NCI-H146 treated with DMSO at 0.1 percent for 48 hours (cell line): Measurements from ENCODE around the gene TMEM150C.
"Not testable (repeated sequence)": the region's sequence is repeated elsewhere in the genome, so short reads cannot be mapped to it uniquely, and the experiment has no call there.

Experiments used
- DNase-seq: peaks from one replicate; lab custom pipeline; 2025; ENCODE audit not compliant: unreplicated experiment; lab: John Stamatoyannopoulos, UW

Gene TMEM150C

DNA sequence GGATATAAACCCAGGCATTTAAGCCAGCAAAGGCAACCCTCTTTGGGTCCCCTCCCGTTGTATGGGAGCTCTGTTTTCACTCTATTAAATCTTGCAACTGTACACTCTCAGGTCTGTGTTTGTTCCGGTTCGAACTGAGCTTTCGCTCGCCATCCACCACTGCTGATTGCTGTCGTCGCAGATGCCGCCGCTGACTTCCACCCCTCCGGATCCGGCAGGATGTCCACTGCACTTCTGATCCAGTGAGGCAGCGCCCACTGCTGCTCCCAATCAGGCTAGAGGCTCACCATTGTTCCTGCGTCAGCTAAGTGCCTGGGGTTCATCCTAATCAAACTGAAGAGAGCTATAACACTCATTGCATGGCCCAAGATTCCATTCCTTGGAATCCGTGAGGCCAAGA lies 82.2 kb downstream of the TMEM150C start:
- DNase-seq: no peak

DNA sequence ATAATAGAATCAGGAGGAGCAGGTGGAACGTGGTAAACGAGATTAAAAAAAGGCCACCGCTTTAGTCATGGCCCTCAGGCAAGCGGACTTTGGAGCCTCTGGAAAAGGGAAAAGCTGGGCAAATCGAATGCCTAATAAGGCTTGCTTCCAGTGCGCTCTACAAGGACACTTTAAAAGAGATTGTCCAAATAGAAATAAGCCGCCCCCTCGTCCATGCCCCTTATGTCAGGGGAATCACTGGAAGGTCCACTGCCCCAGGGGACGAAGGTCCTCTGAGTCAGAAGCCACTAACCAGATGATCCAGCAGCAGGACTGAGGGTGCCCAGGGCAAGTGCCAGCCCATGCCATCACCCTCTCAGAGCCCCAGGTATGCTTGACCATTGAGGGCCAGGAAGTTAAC lies 84.3 kb downstream of the TMEM150C start:
- DNase-seq: not testable (repeated sequence)

DNA sequence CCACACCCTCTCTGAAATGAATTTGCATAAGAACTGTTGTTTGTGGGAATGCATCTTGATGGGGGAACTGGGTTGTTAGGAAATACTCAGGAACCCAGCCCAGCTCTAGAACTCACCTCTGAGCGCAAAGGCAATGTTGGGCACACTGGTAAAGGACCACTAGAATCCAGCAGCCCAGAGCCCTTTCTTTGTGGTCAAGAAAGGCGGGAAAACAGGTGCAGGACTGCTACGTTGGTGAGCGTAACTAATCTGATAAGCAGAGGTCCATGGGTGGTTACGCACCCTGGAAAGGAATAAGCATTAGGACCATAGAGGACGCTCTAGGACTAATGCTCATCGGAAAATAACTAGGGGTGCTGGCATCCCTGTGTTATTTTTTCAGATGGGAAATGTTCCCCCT lies 85.9 kb downstream of the TMEM150C start:
- not testable (repeated sequence) for DNase-seq

DNA sequence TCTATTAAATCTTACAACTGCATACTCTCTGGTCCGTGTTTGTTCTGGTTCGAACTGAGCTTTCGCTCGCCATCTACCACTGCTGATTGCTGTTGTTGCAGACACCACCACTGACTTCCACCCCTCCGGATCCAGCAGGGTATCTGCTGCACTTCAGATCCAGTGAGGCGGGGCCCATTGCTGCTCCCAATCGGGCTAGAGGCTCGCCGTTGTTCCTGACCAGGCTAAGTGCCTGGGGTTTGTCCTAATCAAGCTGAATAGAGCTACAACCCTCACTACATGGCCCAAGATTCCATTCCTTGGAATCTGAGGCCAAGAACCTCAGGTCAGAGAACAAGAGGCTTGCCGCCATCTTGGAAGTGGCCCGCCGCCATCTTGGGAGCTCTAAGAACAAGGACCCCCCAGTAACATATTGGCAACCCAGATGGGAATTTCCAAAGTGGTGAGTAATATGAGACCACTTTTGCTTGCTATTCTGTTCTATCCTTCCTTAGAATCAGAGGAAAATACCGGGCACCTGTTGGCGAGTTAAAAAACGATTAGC lies 88.1 kb downstream of the TMEM150C start:
- DNase-seq: no peak

DNA sequence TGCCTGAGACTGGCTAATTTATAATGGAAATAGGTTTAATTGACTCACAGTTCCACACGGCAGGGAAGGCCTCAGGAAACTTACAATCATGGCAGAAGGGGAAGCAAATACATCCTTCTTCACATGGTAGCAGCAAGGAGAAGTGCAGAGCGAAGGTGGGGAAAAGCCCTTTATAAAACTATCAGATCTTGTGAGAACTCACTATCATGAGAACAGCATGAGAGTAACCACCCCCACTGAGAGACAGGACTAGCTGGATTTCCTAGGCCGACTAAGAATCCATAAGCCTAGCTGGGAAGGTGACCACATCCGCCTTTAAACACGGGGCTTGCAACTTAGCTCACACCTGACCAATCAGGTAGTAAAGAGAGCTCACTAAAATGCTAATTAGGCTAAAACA lies 88.7 kb downstream of the TMEM150C start:
- DNase-seq: not testable (repeated sequence)

DNA sequence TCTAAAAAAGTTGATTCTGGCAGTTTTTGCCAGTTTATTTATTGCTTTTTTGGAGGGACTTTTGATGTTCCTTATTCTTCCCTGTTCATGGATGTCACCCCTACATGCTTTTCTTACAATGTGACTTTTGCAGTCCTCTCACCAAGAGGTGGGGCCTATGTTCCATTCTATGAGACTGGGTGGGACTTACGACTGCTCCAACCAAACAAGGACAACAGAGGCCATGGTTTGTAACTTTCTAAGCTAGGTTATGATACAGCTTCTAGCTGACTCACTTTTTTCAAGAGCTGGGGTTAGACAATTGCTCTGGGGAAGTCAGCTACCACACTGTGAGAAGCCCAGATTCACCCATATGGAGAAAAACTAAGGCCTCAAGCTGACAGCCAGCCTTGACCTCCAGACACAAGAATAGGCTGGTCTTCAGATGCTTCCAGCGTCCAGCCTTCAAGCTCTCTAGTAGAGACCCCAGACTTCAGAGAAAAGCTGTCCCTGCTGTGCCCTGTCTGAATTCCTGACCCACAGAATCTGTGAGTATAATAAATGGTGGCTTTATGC lies 91.9 kb downstream of the TMEM150C start:
- DNase-seq: no peak

DNA sequence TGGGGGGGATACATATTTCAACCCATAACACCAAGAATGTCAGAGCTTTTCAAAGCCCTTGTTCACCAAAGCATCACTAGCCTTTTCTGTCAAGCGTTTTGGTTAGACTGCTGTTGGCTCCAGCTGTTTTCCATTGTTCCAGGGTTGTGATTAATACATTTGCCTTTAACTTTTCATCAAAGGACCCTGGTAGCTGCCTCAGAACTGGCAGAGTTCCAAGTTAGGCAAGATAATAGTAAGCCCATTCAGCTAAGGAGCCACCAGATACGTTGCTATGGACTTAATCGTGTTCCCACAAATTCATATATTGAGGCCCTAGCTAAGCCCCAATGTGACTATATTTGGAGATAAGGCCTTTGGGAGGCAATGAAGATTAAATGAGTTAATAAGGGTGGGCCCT lies 94.3 kb downstream of the TMEM150C start:
- DNase-seq: peak; percentile 36

DNA sequence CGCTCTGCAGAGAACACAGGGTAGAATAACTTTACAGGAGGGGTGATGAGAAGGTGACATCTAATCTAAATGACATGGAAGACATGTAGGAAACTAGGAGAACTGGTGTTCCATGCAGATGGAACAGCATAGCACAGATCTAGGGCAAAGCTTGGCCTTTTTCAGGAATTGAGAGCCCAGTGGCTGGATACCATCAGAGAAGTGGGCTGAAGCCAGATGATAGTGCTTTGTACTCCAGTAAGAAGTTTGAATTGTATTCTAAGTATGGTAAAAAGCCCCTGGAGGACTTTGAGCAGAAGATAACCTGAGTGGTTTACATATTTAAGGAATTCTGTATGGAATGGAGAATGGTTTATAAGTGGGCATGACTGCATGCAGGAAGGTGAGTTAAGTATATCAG lies 98.6 kb downstream of the TMEM150C start:
- DNase-seq: no peak

DNA sequence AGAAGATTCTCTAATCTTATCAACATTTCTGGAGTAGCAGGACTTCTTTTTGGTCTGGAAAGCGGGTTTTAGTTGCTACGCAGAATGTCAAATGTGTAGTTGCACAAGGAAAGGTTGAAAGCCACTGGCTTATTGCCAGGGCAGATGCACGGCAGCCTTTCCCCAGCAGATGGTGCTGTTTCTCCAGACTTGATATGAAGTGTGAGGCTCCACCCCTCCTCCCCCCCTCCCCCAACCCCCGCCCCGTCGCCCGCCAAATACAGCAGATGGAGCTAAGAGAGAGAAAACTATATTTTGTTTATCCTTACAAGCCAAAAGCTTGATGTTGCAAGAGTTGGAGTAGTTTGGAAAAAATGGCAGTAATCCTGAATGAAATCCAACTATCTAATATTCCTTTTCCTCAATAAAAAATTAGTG lies 99.4 kb downstream of the TMEM150C start:
- peak; percentile 50 for DNase-seq

DNA sequence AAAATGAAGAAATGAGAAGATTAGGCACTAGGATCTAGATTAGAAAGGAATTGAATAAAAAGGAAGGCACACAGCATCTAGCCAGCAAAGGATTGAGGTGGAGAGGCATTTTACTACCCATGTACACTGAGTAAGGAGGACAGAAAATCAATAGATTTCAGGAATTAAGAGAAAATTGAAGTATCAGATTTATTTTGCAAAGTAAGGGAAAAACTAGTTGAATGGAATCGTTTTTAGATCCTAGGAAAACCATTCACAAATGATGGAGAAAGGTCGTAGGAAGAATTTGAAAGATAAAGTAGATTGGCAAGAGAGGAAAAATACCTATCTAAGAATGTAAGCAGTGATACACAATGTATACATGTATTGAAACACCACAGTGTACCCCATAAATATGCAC lies 100.1 kb downstream of the TMEM150C start:
- no peak for DNase-seq

DNA sequence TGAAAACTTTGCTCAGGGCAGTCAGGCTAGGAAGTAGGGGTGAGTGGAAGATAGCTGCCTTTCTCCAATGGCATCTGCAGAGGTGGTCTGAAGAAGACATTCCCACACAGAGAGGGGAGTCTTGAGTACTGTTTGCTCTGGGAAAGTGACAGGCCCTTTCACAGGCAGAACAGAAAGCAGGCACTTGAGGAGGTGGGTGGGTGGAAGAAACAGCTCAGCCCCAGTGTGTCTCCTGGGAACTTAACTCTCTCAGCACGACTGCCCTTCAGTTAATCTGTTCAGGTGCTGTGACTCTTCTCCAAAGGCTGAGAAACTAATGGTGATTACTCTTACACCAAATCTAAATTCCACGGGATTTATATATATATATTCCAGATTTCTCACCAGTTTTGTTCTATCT lies 103.1 kb downstream of the TMEM150C start:
- DNase-seq: no peak

DNA sequence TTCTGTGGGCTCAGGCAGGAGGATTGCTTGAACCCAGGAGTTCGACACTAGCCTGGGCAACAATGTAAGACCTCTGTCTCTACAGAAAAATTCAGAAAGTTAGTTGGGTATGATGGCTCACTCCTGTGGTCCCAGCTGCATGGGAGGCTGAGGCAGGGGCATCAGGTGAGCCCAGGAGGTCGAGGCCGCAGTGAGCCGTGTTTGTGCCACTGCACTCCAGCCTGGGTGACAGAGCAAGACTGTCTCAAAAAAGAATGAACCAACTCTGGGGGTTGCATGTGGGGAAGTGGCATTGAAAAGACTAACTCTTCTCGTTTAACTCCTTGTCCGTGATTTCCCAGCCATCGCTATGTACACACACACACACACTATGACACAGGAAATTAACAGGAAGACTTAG lies 104.5 kb downstream of the TMEM150C start:
- DNase-seq: no peak

DNA sequence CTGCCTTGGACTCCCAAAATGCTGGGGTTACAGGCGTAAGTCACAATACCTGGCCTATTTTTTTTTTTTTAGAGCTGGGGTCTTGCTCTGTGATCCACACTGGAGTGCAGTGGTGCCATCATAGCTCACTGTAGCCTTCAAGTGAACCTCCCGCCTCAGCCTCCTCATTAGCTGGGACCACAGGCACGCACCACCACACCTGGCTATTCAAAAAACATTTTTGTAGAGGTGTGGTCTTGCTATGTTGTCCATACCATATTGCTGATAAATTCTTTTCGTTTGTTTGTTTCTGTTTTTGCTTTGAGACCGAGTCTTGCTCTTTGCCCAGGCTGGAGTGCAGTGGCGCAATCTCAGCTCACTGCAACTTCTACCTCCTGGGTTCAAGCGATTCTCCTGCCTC lies 109.8 kb downstream of the TMEM150C start:
- DNase-seq: no peak

DNA sequence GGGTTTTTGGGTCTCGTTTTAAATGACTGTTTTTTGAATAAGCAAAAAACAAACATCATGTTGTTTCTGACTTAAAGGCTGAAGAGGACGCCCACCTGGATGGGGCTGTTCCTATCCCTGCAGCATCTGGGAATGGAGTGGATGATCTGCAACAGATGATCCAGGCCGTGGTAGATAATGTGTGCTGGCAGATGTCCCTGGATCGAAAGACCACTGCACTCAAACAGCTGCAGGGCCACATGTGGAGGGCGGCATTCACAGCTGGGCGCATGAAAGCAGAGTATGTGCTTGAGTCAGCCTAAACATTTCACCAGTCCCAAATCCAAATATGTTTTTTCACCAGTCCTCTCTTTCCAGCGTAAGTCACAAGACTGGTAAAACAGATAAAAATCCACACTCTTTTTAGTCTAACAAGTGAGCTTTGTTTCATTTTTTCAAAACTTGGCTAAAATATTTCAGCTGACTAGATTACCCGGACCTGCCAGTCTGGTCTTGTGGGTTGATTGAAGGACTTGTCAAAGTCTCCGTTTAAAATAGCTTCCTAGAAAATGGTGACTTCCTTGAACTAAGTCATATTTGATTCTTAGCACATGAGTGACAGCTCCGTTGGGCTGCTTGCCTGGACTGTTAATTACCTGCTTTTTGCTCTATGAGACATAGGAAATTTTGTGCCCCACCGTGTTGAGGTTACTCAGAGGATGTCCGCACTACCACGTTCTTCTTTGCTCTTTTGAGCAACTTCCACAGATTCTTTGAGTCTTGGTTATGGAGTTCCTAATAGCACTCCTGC lies 110.6 kb downstream of the TMEM150C start:
- no peak for DNase-seq

DNA sequence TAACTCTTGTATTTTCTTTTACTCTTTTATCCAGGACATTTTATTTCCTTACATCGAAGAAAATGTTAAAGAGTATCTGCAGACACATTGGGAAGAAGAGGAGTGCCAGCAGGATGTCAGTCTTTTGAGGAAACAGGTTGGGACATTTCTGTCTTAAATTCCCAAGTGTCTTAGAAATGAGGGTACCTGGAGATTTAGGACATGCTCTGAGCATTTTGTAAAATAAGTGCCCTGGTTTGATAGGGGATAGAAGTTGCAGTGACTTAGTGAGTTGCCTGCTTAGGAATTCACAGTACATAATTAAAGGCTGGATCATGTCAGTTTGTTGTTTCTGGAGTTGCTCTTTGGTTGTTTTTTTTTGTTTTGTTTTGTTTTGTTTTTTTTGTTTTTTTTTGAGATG lies 113.9 kb downstream of the TMEM150C start:
- DNase-seq: no peak

DNA sequence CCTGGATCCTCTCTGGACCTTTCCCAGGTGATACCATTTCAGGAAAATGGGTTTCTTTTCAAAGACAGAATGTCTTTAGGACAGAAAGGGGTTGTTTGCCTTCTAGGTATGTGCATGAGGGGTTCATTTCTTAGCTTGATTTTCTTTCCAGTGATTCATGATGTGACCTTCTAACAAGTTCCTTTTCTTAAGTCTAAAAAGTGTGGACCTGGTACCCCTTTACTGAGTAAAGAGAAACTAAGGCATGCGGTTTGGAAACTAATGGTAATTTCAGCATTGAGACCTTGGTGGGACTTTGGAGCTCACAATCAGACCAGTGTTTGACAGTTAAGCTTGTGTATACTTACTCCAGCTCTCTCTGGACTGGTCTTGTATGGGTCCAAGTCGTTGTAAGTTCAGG lies 122.7 kb downstream of the TMEM150C start:
- DNase-seq: no peak

DNA sequence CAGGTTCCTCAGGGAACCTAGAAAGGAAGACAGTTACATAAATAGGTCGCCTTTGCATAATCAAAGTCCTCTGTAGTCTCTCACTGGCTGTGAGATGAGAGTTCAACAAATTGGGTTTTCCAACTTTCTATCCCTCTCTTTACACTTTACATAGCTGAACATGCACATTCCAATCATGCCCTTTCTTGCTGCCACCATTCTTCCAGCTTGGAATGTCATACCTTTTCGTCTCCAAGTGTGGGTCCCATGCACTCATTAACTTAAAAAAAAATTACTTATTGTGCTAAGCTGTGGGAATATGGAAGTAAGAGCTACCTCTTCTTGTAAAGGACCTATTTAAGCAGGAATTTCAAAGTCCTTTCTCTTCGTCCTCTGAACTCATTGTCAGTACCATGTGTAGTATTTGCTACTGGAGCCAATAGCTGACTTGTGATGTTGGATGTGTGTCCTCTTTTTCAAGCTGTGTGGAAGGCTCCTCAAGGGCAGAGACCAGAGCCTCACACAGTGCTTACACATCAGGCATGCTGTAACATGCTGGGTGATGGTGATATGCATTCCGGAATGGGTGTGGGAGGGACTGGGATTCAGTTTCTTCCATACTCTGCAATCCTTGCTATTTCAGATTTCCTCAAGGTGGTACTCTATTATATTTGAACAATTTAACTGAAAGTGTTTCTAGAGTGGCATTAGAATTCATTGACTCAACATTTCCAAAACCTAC lies 124.3 kb downstream of the TMEM150C start:
- DNase-seq: no peak

DNA sequence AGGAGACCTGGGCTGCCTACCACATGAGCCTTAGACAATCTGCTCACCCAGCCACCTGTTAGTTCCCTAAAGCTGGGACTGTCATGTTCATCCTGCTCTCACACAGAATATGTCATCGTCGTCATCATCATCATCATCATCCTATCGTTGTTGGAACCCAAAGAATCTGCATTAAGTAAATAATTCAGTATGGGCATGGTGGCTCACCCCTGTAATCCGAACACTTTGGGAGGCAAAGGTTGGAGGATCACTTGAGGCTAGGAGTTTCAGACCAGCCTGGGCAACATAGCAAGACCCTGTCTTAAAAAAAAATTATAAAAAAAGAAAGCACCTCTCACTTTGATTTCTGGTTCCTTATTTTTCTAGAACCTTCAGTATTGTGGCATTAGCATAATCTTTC lies 125.0 kb downstream of the TMEM150C start:
- DNase-seq: no peak

DNA sequence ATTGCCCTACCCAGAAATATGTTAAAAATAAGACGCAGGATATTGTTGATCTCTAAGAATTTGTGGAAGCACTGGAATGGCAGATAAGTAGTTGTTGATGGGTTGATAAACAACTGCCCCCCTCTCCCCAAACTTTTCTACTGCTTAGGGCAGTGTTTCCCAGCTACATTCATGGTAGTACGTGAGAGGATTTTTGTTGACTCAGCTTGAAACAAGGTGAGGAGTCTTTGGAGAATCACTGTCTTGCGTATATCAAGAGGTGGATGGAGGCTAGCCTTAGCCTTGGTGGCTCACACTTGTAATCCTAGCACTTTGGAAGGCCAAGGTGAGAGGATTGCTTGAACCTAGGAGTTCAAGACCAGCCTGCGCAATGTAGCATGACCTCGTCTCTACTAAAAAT lies 125.7 kb downstream of the TMEM150C start:
- DNase-seq: no peak

DNA sequence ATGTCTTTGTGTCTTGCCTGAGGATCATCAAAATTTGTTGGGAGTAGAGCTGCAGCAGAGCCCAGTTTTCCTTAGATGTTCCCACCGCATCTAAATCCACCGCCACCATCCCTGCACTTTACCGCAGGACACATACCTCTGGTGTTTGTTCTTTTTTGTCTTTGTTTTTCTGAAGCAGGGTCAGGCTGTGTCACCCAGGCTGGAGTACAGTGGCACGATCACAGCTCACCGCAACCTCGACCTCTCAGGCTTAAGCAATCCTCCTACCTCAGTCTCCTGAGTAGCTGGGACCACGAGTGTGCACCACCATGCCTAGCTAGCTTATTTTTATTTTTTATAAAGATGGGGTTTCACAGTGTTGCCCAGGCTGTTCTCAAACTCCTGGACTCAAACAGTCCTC lies 126.8 kb downstream of the TMEM150C start:
- DNase-seq: no peak

DNA sequence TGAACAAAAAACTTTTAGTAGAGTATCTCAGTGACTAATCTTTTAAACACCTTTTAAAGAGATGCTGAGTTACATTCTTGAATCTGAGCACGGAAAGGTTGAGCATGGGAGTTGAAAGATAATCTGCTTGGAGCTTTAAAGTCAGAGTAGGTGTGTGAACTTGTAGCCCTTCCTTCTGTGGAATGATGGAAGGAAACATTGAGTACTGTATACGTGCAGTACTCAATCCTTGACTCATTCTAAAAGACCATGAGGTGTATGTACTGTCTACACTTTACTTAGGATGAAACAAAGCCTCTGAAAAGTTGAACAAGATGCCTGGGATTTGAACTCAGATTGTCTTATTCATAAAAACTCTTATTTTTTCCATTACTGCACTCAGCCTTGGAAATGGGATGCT lies 128.0 kb downstream of the TMEM150C start:
- no peak for DNase-seq
